Measurements from ENCODE around the gene NEDD4L.
"Not testable (repeated sequence)": the region's sequence is repeated elsewhere in the genome, so short reads cannot be mapped to it uniquely, and the experiment has no call there.

Gene NEDD4L

GRCh38 chr18:58251416-58251815, 207.4 kb downstream of the NEDD4L start:
- no peaks in the 10 kb centered on the region for H3K27me3 Mint-ChIP-seq
- H3K27ac Mint-ChIP-seq, result no peak overlapping the region
- H3K9me3 Mint-ChIP-seq (ENCODE audit: low read depth), result no peaks in the 10 kb centered on the region
- no peak overlapping the region for H3K4me3 Mint-ChIP-seq
- peaks cover 2% of the 10 kb centered on the region for H3K36me3 Mint-ChIP-seq
- H3K4me1 Mint-ChIP-seq (ENCODE audit: low read depth), result no peaks in the 10 kb centered on the region

GRCh38 chr18:58252166-58252565, 208.1 kb downstream of the NEDD4L start:
- no peak overlapping the region for H3K27ac Mint-ChIP-seq
- H3K36me3 Mint-ChIP-seq, result peaks cover 2% of the 10 kb centered on the region
- H3K27me3 Mint-ChIP-seq, result no peaks in the 10 kb centered on the region
- H3K4me3 Mint-ChIP-seq, result no peak overlapping the region
- H3K9me3 Mint-ChIP-seq (ENCODE audit: low read depth), result no peaks in the 10 kb centered on the region
- H3K4me1 Mint-ChIP-seq (ENCODE audit: low read depth), result no peaks in the 10 kb centered on the region

GRCh38 chr18:58253318-58253717, 209.3 kb downstream of the NEDD4L start:
- H3K4me3 Mint-ChIP-seq, result no peak overlapping the region
- no peaks in the 10 kb centered on the region for H3K27me3 Mint-ChIP-seq
- peaks cover 2% of the 10 kb centered on the region for H3K36me3 Mint-ChIP-seq
- H3K9me3 Mint-ChIP-seq (ENCODE audit: low read depth), result no peaks in the 10 kb centered on the region
- H3K27ac Mint-ChIP-seq, result no peak overlapping the region
- H3K4me1 Mint-ChIP-seq (ENCODE audit: low read depth), result no peaks in the 10 kb centered on the region

GRCh38 chr18:58253871-58254270, 209.8 kb downstream of the NEDD4L start:
- no peaks in the 10 kb centered on the region for H3K27me3 Mint-ChIP-seq
- H3K4me3 Mint-ChIP-seq, result no peak overlapping the region
- no peaks in the 10 kb centered on the region for H3K9me3 Mint-ChIP-seq (ENCODE audit: low read depth)
- no peak overlapping the region for H3K27ac Mint-ChIP-seq
- H3K4me1 Mint-ChIP-seq (ENCODE audit: low read depth), result no peaks in the 10 kb centered on the region
- peaks cover 2% of the 10 kb centered on the region for H3K36me3 Mint-ChIP-seq

GRCh38 chr18:58254873-58255511, 211.0 kb downstream of the NEDD4L start:
- Mint-ChIP-seq H3K4me1 (ENCODE audit: low read depth) (no peaks in the 10 kb centered on the region), H3K9me3 (ENCODE audit: low read depth) (no peaks in the 10 kb centered on the region), H3K4me3 (no peak overlapping the region), H3K36me3 (no peaks in the 10 kb centered on the region), H3K27me3 (no peaks in the 10 kb centered on the region), H3K27ac (no peak overlapping the region)

- H3K4me3 Mint-ChIP-seq, result no peak overlapping the region
- no peaks in the 10 kb centered on the region for H3K27me3 Mint-ChIP-seq
- H3K36me3 Mint-ChIP-seq, result no peaks in the 10 kb centered on the region
- H3K9me3 Mint-ChIP-seq (ENCODE audit: low read depth), result no peaks in the 10 kb centered on the region
- H3K27ac Mint-ChIP-seq, result no peak overlapping the region
- no peaks in the 10 kb centered on the region for H3K4me1 Mint-ChIP-seq (ENCODE audit: low read depth)
Measured at GRCh38 chr18:58255701-58256311, 211.8 kb downstream of the NEDD4L start.

- Mint-ChIP-seq H3K9me3 (ENCODE audit: low read depth) (no peaks in the 10 kb centered on the region), H3K4me1 (ENCODE audit: low read depth) (no peaks in the 10 kb centered on the region), H3K27me3 (no peaks in the 10 kb centered on the region), H3K27ac (no peak overlapping the region), H3K4me3 (no peak overlapping the region), H3K36me3 (no peaks in the 10 kb centered on the region)
Measured at GRCh38 chr18:58256316-58257080, 212.5 kb downstream of the NEDD4L start.

- H3K36me3 Mint-ChIP-seq, result no peaks in the 10 kb centered on the region
- no peaks in the 10 kb centered on the region for H3K9me3 Mint-ChIP-seq (ENCODE audit: low read depth)
- H3K4me3 Mint-ChIP-seq, result no peak overlapping the region
- H3K27me3 Mint-ChIP-seq, result no peaks in the 10 kb centered on the region
- no peaks in the 10 kb centered on the region for H3K4me1 Mint-ChIP-seq (ENCODE audit: low read depth)
- no peak overlapping the region for H3K27ac Mint-ChIP-seq
Measured at GRCh38 chr18:58257461-58257860, 213.4 kb downstream of the NEDD4L start.

- peaks cover 6% of the 10 kb centered on the region for H3K4me1 Mint-ChIP-seq (ENCODE audit: low read depth)
- no peak overlapping the region for H3K4me3 Mint-ChIP-seq
- no peaks in the 10 kb centered on the region for H3K9me3 Mint-ChIP-seq (ENCODE audit: low read depth)
- no peaks in the 10 kb centered on the region for H3K36me3 Mint-ChIP-seq
- H3K27ac Mint-ChIP-seq, result no peak overlapping the region
- H3K27me3 Mint-ChIP-seq, result no peaks in the 10 kb centered on the region
Measured at GRCh38 chr18:58258692-58259342, 214.8 kb downstream of the NEDD4L start.

- no peak overlapping the region for H3K4me3 Mint-ChIP-seq
- no peaks in the 10 kb centered on the region for H3K27me3 Mint-ChIP-seq
- H3K4me1 Mint-ChIP-seq (ENCODE audit: low read depth), result peaks cover 6% of the 10 kb centered on the region
- no peaks in the 10 kb centered on the region for H3K36me3 Mint-ChIP-seq
- no peaks in the 10 kb centered on the region for H3K9me3 Mint-ChIP-seq (ENCODE audit: low read depth)
- H3K27ac Mint-ChIP-seq, result no peak overlapping the region
Measured at GRCh38 chr18:58263055-58263957, 219.3 kb downstream of the NEDD4L start.

GRCh38 chr18:58264075-58264474, 220.0 kb downstream of the NEDD4L start:
- Mint-ChIP-seq H3K4me3 (no peak overlapping the region), H3K9me3 (ENCODE audit: low read depth) (no peaks in the 10 kb centered on the region), H3K27me3 (no peaks in the 10 kb centered on the region), H3K36me3 (no peaks in the 10 kb centered on the region), H3K27ac (no peak overlapping the region), H3K4me1 (ENCODE audit: low read depth) (peaks cover 6% of the 10 kb centered on the region)

GRCh38 chr18:58264840-58265239, 220.8 kb downstream of the NEDD4L start:
- Mint-ChIP-seq H3K27me3 (no peaks in the 10 kb centered on the region), H3K27ac (no peak overlapping the region), H3K4me1 (ENCODE audit: low read depth) (peaks cover 6% of the 10 kb centered on the region), H3K9me3 (ENCODE audit: low read depth) (no peaks in the 10 kb centered on the region), H3K36me3 (no peaks in the 10 kb centered on the region), H3K4me3 (no peak overlapping the region)

GRCh38 chr18:58265489-58265888, 221.5 kb downstream of the NEDD4L start:
- H3K27me3 Mint-ChIP-seq; H3K4me1 Mint-ChIP-seq (ENCODE audit: low read depth); H3K9me3 Mint-ChIP-seq (ENCODE audit: low read depth); H3K27ac Mint-ChIP-seq; H3K4me3 Mint-ChIP-seq; H3K36me3 Mint-ChIP-seq: not testable (repeated sequence)

GRCh38 chr18:58266291-58266690, 222.3 kb downstream of the NEDD4L start:
- H3K36me3 Mint-ChIP-seq, result no peaks in the 10 kb centered on the region
- no peaks in the 10 kb centered on the region for H3K9me3 Mint-ChIP-seq (ENCODE audit: low read depth)
- H3K4me3 Mint-ChIP-seq, result no peak overlapping the region
- no peaks in the 10 kb centered on the region for H3K27me3 Mint-ChIP-seq
- no peak overlapping the region for H3K27ac Mint-ChIP-seq
- H3K4me1 Mint-ChIP-seq (ENCODE audit: low read depth), result peaks cover 6% of the 10 kb centered on the region
